HG03342 (cell line): ENCODE results near the gene PARP8.

ENCODE experiments used
- ATAC-seq: cut with Tn5 transposase; IDR thresholded peaks from one replicate; pipeline ENCODE4 v1.9.1; 2021; ENCODE audit warnings: mild to moderate bottlenecking, moderate library complexity; ENCODE audit not compliant: unreplicated experiment

Gene PARP8

GRCh38 chr5:50724262-50724661, 57.8 kb downstream of the PARP8 start:
- no peak for ATAC-seq

DNA sequence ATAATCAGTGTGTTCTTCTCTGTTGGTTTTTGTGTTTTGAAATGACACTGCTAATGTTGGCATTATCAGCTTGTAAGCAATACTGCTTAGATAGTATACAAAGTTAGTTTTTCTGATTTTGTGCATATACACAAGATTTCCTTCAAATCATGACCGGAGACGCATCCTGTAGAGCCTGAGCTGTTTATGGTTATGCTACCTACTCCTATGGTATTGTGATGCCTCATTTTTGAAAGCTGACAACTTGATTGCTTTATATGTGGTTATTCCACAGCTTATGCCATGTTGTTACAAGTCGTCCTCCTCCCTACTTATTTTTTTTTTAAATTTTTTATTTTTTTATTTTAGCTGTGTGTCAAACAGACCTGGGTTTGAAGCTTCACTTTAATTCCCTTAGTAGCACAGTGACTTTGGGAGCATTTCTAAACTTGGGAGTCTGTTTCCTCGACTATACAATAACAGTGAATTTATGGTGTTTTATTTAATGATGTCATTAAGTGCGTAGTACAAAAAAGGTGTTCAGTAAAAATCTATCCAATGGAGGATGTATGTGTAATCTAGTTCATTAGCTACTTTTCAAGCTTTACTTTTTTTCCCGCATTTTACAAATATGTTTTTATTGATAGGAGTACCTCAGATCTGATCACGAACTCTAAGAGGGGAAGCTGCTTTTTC, 59.5 kb downstream of the PARP8 start:
- ATAC-seq: no peak

GRCh38 chr5:50726475-50727148, 60.2 kb downstream of the PARP8 start:
- ATAC-seq: no peak

- no peak for ATAC-seq
Measured at GRCh38 chr5:50727149-50727496, 60.7 kb downstream of the PARP8 start.

DNA sequence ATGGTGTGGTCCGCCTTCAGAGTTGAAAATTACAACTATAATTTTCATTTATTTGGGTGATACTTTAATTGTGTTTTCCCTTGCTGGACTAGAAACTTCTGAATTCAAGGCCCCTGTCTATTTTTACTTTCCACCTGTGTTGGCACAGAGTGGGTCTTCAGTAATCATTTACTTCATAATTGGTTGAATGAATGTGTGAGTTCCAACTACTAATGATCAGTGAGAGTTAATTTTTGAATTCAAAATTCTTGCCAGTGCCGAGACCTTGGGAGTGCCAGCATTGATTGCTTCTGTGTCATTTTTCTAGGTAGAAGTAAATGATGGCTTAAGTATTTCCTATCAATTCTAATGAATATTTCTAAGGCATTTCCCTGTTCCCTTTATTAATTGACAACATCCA, 61.4 kb downstream of the PARP8 start:
- ATAC-seq: no peak

GRCh38 chr5:50730336-50730735, 63.9 kb downstream of the PARP8 start:
- no peak for ATAC-seq

- no peak for ATAC-seq
Measured at GRCh38 chr5:50730841-50731240, 64.4 kb downstream of the PARP8 start.

- ATAC-seq: no peak
Measured at GRCh38 chr5:50733741-50734140, 67.3 kb downstream of the PARP8 start.

DNA sequence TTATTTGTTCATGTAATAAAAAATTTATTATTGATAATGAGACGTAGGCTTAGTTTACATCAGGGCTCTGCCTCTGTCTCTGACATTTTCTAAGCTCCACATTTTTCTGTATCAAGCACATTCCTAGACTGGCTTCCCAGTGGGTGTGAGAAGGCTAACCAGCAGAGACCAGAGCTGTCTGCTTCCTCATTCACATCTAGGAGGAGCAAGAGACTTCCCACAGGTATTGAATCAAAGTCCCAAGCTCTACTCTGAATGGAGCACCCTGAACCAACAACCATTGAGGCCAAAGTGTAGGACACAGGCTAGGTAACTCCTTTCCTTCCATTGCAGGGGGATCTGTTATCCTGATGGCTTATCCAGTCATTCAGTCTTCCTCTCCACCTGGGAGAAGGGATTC, 72.4 kb downstream of the PARP8 start:
- ATAC-seq: no peak

DNA sequence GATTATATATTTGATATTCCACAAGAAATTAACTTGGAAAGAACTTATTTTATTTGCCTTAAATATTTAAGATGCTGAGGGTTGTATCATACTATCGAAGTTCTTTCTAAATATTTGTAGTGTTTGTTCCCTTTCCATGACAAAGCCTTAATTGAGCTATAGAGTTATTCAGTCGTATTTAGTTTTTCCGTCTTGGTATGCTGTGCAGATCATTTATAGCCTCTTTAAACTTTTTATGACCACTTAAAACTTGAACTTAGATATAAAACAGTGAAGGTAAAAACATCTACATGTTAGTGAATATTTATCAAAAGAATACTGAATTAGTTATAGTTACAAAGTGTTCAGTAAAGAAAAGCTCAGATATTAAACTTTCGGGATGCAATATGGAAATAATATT, 74.4 kb downstream of the PARP8 start:
- ATAC-seq: no peak

DNA sequence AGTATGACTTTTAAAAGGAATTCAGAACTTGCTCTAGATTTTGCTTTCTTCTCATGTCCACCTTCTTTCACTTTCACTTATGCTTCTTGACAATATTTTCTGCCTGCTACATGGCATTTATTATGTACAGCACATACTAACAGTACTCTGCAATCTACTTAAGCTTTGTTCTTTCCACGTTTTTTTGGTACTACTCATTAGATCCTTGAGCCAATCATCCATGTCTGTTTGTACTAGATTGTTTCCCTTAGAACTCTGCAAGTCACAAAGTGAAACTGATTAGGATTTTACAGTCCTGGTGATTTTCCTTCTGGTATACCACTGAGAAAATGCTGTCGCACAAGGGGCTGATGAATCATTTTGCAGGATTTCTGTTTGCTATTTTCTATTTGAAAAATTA, 78.3 kb downstream of the PARP8 start:
- peak; percentile 70 for ATAC-seq

DNA sequence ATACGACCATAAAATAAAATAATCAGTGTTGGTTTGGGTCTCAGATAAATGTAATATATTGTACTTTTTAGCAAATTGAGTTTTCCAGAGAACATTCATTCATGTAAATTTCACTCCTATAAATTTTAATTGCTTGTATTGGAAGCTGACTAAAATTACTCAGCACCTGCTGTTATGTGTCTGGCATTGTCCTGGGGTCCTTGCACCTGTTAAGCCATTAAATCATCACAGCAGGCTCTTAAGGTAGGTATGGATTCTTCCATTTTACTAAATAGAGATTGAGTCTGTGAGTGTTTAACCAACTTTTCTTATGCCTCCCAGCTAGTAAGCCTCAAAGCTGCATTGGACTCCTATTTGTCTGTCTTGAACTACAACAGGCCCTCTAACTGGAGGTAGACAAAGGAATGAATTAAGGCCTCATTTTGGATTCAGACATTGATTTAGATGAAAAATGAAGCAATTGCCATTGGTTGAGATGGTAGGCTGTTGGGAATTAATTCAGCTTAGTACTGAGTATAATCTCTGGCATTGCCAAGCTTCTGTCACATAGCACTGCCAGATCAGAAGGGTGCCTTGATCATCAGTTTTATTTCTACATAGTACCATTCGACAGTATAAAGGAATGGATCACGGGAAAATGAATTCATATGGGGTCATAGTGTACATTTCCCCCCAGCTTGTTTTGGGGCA, 78.9 kb downstream of the PARP8 start:
- no peak for ATAC-seq

DNA sequence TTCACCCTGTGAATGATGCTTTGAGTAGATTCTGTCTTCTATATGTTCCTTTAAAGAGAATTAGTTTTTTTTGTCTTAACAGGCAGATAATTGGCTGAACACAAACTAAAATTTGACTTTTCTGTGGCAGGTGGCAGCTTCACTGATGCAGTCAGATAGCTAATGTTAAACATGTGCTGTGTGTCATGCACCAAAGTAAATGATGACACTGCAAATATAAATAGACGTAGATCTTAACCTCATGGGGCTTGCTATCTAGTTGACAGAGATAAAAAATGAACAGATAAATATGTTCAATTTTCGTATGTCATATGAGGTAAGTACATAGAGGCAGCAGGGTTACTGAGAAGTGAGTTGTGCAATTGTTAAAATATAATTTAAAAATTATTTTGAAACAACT, 82.7 kb downstream of the PARP8 start:
- no peak for ATAC-seq

- ATAC-seq: no peak
Measured at GRCh38 chr5:50749873-50750272, 83.4 kb downstream of the PARP8 start.

DNA sequence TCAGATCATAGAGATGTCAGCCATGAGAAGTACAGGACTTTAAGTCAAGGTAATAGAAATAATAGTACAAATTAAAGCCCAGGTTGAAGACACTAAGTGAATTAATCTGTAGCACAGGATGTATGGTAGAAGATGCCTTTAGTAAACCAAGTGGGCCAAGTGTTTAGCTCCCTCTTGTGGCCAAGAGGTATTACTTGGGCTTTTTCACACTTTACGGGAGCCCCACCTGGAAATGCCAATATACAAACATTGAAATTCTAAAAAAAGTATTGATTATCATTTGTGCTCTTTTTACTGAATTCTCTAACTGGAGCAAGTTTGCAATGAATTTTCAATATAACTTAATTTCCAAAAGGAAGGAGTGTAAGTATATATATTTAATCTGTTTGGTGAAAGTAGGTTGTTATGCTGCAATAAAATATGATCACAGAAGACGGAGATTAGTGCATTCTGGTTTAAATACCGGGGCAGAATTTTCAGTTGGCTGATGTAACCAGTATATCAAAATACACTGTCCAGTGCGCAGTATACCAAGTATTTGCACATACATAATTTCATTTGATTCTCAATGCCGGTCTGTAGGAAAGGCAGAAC, 84.7 kb downstream of the PARP8 start:
- ATAC-seq: peak; percentile 91

DNA sequence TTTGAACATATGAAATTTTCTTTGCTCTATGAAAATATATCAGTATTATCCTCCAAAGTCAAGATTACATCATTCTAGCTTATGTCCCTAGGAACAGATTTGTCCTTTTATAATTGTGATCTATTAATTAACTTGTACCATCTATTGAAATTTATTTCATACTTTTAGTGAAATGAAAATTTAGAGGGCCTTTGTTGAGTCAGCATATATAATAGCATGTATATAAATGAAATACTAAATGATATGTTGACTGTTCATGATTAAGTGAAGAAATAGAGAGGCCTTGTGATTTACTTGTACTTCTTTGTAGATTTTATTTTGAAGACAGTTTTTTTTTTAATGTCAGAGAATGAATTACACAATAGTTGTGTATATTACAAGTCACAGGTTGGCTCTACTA, 86.4 kb downstream of the PARP8 start:
- ATAC-seq: no peak

DNA sequence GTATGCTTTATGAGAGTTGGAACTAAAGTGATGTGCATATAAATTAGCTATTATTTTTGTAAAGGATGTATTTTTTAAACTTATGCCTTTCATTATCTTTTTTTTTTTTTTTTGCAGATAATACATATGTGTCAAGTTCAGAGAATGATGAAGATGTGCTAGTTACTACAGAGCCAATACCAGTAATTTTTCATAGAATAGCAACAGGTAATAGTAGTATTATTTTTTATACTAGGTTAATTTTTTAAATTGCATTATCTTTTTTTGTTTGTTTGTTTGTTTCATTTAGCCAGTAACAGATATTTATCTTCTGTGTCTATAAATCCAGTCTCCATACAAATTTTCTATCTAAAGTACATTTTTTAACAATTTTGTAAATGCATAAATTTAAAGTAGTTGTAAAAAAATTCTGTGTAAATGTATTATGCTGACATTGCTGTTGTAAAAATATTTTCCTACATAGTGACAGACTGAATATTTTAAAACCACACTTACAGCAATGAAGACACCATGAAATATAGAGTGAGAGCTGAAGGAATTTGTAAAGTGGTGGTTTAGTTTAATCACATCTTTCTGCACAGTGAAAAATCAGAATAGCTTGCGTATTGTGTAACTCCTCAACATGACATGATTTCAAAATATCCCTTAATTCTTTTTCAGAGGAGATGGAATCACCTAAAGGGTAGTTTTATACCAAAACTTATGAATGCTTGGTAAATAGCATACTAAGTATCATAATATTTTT, 93.3 kb downstream of the PARP8 start:
- no peak for ATAC-seq

- no peak for ATAC-seq
Measured at GRCh38 chr5:50763351-50763750, 96.9 kb downstream of the PARP8 start.

DNA sequence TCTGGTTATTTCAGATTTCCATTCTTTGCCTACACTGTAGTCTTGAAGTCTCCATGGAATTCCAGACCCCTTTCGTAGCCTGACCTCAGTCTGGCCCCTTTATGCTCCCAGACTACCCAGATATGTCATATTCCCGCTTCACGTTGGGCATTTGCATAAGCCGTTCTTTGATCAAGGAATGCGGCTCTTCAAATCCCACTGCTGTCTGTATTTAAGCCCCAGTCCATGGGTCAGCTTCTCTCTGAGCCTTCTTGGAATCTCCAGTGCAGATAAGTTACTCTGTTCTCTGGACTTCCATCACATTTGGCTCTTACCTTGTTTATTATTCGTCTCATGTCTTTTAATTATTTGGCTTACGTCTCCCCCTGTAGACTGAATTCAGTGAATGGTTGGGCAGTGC, 97.4 kb downstream of the PARP8 start:
- ATAC-seq: no peak

DNA sequence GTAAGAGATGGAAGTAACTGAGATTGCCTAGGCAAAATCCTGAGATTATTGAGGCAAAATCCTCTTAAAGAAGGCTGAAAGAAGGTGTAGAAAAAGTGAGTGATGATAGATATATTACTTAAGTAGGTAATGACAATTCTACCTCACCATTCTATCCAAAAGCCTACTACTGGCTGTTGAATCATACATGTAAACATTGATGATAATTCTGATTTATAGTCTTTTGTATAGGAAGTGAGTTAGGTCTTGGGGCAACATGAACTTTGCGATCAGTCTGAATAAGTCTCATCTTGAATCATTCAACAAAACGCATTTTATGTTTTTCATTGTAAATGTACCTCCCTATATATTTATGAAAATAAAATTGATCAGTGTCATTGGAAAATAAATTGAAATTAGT, 99.6 kb downstream of the PARP8 start:
- ATAC-seq: no peak

DNA sequence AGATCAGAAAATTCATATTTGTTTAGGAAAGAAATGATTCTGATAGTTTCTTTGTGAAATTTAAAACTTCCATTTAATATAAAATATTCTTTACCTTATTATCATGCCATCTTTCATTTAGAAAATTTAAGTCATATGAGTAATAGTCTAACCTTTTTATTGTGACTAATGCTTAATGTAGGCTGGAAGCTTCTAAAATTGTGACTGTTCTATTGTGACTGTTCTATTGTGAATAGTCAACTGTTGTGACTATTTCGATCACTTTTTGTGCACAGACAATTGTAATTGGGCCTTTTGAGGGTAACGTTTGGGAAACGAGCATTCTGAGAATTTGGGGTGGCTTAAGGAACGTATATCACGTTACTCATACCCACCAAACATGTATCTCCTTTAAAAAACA, 100.0 kb downstream of the PARP8 start:
- ATAC-seq: no peak
